ENCODE data around the gene ADAM12. TPM values are rescaled to one million over a fixed set of nuclear protein-coding genes. Genes with fewer than 3 reads are reported as not detected.

ADAM12 gene
- total and polyA plus RNA-seq, 2 experiments from 2014 or later: 0.13 to 0.87 TPM

GRCh38 chr10:126272526-126272925, 115.8 kb downstream of the ADAM12 start (continued):
- TF ChIP-seq ZNF462 (CRISPR knock-in tag; IDR thresholded peaks at IDR 0.05) (no peak), NANOG (IDR thresholded peaks at IDR 0.05; ENCODE audit: borderline replicate concordance) (no peak), EZH2 (IDR thresholded peaks at IDR 0.05; ENCODE audit: low read depth, unreplicated experiment) (no peak), CTCF (conservative IDR thresholded peaks at IDR 0.05; ENCODE audit: low read depth in 2 of 2) (no peak), CREB1 (CRISPR knock-in tag; IDR thresholded peaks at IDR 0.05; ENCODE audit: low read depth) (no peak)

GRCh38 chr10:126270111-126270510, 118.2 kb downstream of the ADAM12 start:
- H3K4me1 ChIP-seq (ENCODE audit: insufficient read depth): no peaks in the 10 kb centered on the region
- Mint-ChIP-seq H3K4me1 (no peaks in the 10 kb centered on the region; the same call in 2 of the 3 replicates), H3K9me3 (peaks cover 24% of the 10 kb centered on the region), H3K27ac (no peak overlapping the region), H3K4me3 (no peak overlapping the region), H3K36me3 (ENCODE audit: low read depth) (peaks cover 19% of the 10 kb centered on the region), H3K27me3 (ENCODE audit: insufficient read depth, low read depth, poor library complexity) (peaks cover 4% of the 10 kb centered on the region)
- no peak for ATAC-seq
- H3K9me2 ChIP-seq (ENCODE audit: insufficient read depth): peaks cover 15% of the 10 kb centered on the region; the same call in 1 of the 2 replicates
- no peak for DNase-seq (ENCODE audit: low spot score)
- no peaks in the 10 kb centered on the region for H4K20me1 ChIP-seq (replicated peaks; ENCODE audit: insufficient read depth)
- no peak overlapping the region for H3K4me2 ChIP-seq
- H3K79me2 ChIP-seq (replicated peaks; ENCODE audit: insufficient read depth): no peaks in the 10 kb centered on the region
- no peak overlapping the region for H3K27ac ChIP-seq (ENCODE audit: low read depth)
- H3K4me3 ChIP-seq: no peak overlapping the region
- H3K36me3 ChIP-seq (ENCODE audit: insufficient read depth): no peaks in the 10 kb centered on the region
- no peaks in the 10 kb centered on the region for H3F3A ChIP-seq (replicated peaks; ENCODE audit: low read depth)
- no peaks in the 10 kb centered on the region for H3K27me3 ChIP-seq (ENCODE audit: insufficient read depth)
- H2AFZ ChIP-seq: no peak overlapping the region
- TF ChIP-seq EZH2phosphoT487 (IDR thresholded peaks at IDR 0.05; ENCODE audit: unreplicated experiment): no peak
- TF ChIP-seq POLR2AphosphoS5 (IDR thresholded peaks at IDR 0.05; ENCODE audit: low read depth): no peak
- no peak for TF ChIP-seq NANOG (IDR thresholded peaks at IDR 0.05; ENCODE audit: borderline replicate concordance)
- no peak for TF ChIP-seq CREB1 (CRISPR knock-in tag; IDR thresholded peaks at IDR 0.05; ENCODE audit: low read depth)
- no peak for TF ChIP-seq STAT1 (IDR thresholded peaks at IDR 0.05; ENCODE audit: unreplicated experiment)
- no peak for TF ChIP-seq ETS1 (IDR thresholded peaks at IDR 0.05)
- TF ChIP-seq ZNF331 (CRISPR knock-in tag; IDR thresholded peaks at IDR 0.05; ENCODE audit: low read depth): no peak
- no peak for TF ChIP-seq CTCF (conservative IDR thresholded peaks at IDR 0.05; ENCODE audit: low read depth in 2 of 2)
- no peak for TF ChIP-seq EZH2 (IDR thresholded peaks at IDR 0.05; ENCODE audit: low read depth, unreplicated experiment)
- no peak for TF ChIP-seq ZNF114 (CRISPR knock-in tag; IDR thresholded peaks at IDR 0.05)
- no peak for TF ChIP-seq JUNB (IDR thresholded peaks at IDR 0.05; ENCODE audit: unreplicated experiment)
